OCI-LY1 (cell line): ENCODE data around the gene ZNF654.

Experiments used
- H2AFZ ChIP-seq: fragments of 200-600 bp; sonication (generic), shearing (Covaris generic); 2 replicates; pipeline ENCODE4 v1.6.0; 2014; ENCODE audit warnings: antibody characterized with exemption, mild to moderate bottlenecking, low read length
- H3F3A ChIP-seq: fragments of 200-600 bp; sonication (generic), shearing (Covaris generic); 2 replicates; pipeline ENCODE4 v1.6.0; 2014; ENCODE audit warnings: mild to moderate bottlenecking, antibody characterized with exemption, low read length, moderate library complexity; ENCODE audit not compliant: insufficient read depth
- H3K27ac ChIP-seq: fragments of 200-600 bp; sonication (generic); 2 replicates; pipeline ENCODE4 v1.5.1; 2014; ENCODE audit warnings: low read length, mixed run types, mild to moderate bottlenecking, low read depth; ENCODE audit not compliant: poor library complexity, severe bottlenecking
- H3K27me3 ChIP-seq: fragments of 200-600 bp; sonication (generic); 2 replicates; pipeline ENCODE4 v1.6.0; 2014; ENCODE audit warnings: antibody characterized with exemption, mild to moderate bottlenecking, low read length, moderate library complexity; ENCODE audit not compliant: insufficient read depth
- H3K36me3 ChIP-seq: fragments of 200-600 bp; sonication (generic); 2 replicates; pipeline ENCODE4 v1.6.1; 2014; ENCODE audit warnings: mild to moderate bottlenecking, antibody characterized with exemption, low read length, moderate library complexity, mixed read lengths; ENCODE audit not compliant: insufficient read depth
- H3K4me1 ChIP-seq: fragments of 200-600 bp; sonication (generic); 2 replicates; pipeline ENCODE4 v1.5.1; 2014; ENCODE audit warnings: mild to moderate bottlenecking, low read length, moderate library complexity; ENCODE audit not compliant: insufficient read depth, severe bottlenecking
- H3K4me2 ChIP-seq: fragments of 200-600 bp; sonication (generic), shearing (Covaris generic); 2 replicates; pipeline ENCODE4 v1.6.1; 2014; ENCODE audit warnings: low read length
- H3K4me3 ChIP-seq: fragments of 200-600 bp; sonication (generic); 2 replicates; pipeline ENCODE4 v1.5.1; 2014; ENCODE audit warnings: low read length, low read depth, mild to moderate bottlenecking, mixed read lengths; ENCODE audit not compliant: poor library complexity, severe bottlenecking
- H3K79me2 ChIP-seq: fragments of 200-600 bp; shearing (Covaris generic); 2 replicates; pipeline ENCODE4 v1.6.1; 2016; ENCODE audit warnings: mixed run types, low read length, mixed read lengths; ENCODE audit not compliant: insufficient read depth
- H3K9ac ChIP-seq: fragments of 200-600 bp; sonication (generic), shearing (Covaris generic); 2 replicates; pipeline ENCODE4 v1.6.1; 2014; ENCODE audit warnings: mild to moderate bottlenecking, low read length, mixed read lengths
- H3K9me2 ChIP-seq: fragments of 200-600 bp; sonication (generic), shearing (Covaris generic); 2 replicates; pipeline ENCODE4 v1.6.1; 2014; ENCODE audit warnings: low read depth, mild to moderate bottlenecking, low read length, mixed read lengths
- H3K9me3 ChIP-seq: fragments of 200-600 bp; shearing (Covaris generic); 2 replicates; pipeline ENCODE4 v1.6.1; 2014; ENCODE audit warnings: low read length, mixed read lengths
- H4K20me1 ChIP-seq: fragments of 200-600 bp; sonication (generic), shearing (Covaris generic); 2 replicates; pipeline ENCODE4 v1.6.0; 2016; ENCODE audit warnings: mild to moderate bottlenecking, low read length; ENCODE audit not compliant: insufficient read depth
- EZH2 ChIP-seq: fragments of 200-600 bp; sonication (generic), shearing (Covaris generic); IDR thresholded peaks from 2 replicates; pipeline ENCODE4 v1.8.0; 2017; ENCODE audit warnings: borderline replicate concordance, mixed run types, mild to moderate bottlenecking, antibody characterized with exemption, low read length, moderate library complexity, mixed read lengths
- TF ChIP-seq, protein P1 (sequence below): fragments of 200-600 bp; sonication (generic), shearing (Covaris generic); IDR thresholded peaks from 2 replicates; pipeline ENCODE4 v1.5.1; 2017; ENCODE audit warnings: mild to moderate bottlenecking, antibody characterized with exemption, low read length, moderate library complexity, mixed read lengths

ZNF654 gene

DNA sequence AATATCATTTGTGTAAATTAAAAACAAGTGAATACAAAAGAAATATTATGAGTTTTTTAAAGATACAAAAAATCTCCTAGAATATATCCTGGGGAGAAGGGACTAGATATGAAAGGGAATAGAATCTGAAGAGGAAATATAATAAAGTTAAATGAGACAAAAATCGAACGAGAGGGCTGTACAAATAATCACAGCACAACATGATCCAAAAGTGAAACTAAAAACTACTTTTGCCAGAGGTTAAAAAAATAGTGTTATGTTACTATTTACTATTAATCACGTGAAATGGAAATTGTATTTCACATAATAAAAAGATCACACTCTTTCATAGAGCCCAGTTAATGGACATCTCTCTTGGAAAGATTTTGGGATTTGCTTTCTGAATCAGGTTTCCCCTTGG, 28.8 kb upstream of the ZNF654 start:
- Histone ChIP-seq H3K4me3 (no peak overlapping the region), H3K79me2 (no peaks in the 10 kb centered on the region), H3K9me3 (no peaks in the 10 kb centered on the region), H3K9ac (no peak overlapping the region), H3F3A (no peaks in the 10 kb centered on the region), H2AFZ (peak overlapping the region; percentile 90; the same call in 1 of the 2 replicates), H3K4me2 (no peak overlapping the region), H4K20me1 (no peaks in the 10 kb centered on the region), H3K36me3 (no peaks in the 10 kb centered on the region), H3K4me1 (peaks cover 14% of the 10 kb centered on the region), H3K27ac (no peak overlapping the region), H3K27me3 (no peaks in the 10 kb centered on the region), H3K9me2 (no peaks in the 10 kb centered on the region)
- TF ChIP-seq, protein P1, sequence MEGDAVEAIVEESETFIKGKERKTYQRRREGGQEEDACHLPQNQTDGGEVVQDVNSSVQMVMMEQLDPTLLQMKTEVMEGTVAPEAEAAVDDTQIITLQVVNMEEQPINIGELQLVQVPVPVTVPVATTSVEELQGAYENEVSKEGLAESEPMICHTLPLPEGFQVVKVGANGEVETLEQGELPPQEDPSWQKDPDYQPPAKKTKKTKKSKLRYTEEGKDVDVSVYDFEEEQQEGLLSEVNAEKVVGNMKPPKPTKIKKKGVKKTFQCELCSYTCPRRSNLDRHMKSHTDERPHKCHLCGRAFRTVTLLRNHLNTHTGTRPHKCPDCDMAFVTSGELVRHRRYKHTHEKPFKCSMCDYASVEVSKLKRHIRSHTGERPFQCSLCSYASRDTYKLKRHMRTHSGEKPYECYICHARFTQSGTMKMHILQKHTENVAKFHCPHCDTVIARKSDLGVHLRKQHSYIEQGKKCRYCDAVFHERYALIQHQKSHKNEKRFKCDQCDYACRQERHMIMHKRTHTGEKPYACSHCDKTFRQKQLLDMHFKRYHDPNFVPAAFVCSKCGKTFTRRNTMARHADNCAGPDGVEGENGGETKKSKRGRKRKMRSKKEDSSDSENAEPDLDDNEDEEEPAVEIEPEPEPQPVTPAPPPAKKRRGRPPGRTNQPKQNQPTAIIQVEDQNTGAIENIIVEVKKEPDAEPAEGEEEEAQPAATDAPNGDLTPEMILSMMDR = no peak
- no peak for TF ChIP-seq EZH2

DNA sequence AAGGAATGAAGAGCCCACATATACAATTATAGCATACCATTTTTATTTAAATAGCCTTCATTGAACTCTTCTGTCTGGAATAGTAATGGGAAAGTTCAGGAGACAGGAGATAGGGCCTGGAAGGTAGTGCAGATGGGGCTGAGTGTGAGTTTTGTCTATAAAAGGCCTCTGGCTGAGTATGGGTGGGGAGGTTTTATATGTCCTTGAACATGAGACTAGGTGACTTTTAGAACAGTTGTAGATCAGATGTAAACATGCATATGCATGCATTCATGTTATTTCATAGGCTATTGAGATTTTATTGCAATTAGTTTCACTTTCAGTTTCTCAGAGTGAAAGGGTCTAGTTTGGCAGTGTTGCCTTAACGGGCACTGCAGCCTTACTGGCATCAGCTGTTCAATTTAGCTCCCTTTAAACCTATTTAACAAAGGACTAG, 27.4 kb upstream of the ZNF654 start:
- Histone ChIP-seq H3K4me3 (peak overlapping the region; percentile 52), H3K27me3 (no peaks in the 10 kb centered on the region), H3K9me3 (no peaks in the 10 kb centered on the region), H3F3A (no peaks in the 10 kb centered on the region), H2AFZ (peak overlapping the region; percentile 99), H3K79me2 (no peaks in the 10 kb centered on the region), H3K36me3 (no peaks in the 10 kb centered on the region), H3K4me2 (peak overlapping the region; percentile 85), H3K9me2 (no peaks in the 10 kb centered on the region), H3K27ac (no peak overlapping the region), H4K20me1 (no peaks in the 10 kb centered on the region), H3K9ac (peak overlapping the region; percentile 49), H3K4me1 (peaks cover 14% of the 10 kb centered on the region)
- TF ChIP-seq EZH2 = no peak
- TF ChIP-seq, protein P1 = no peak

DNA sequence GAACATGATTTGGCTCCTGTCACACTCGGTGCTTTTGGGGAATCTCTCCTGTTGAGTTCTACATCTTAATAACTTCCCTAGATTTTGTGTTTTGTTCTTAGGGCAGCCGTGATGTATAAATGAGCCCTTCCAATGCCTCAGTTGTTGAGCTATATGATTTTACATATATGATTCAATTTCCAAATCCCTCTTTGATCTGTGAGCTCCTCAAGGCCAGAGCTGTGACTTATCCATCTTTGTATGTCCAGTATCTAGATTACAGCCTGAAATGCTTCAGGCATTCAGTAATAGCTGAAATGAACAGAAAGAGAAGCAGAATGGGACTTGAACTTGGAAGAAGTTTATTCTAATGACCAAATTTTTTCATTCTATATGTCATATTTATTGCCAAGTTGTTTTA, 26.8 kb upstream of the ZNF654 start:
- Histone ChIP-seq H3K4me3 (peak overlapping the region; percentile 52), H4K20me1 (no peaks in the 10 kb centered on the region), H3K36me3 (no peaks in the 10 kb centered on the region), H3K9ac (peak overlapping the region; percentile 49), H3K9me3 (no peaks in the 10 kb centered on the region), H3K9me2 (no peaks in the 10 kb centered on the region), H3K27me3 (no peaks in the 10 kb centered on the region), H3K79me2 (no peaks in the 10 kb centered on the region), H3K27ac (no peak overlapping the region), H3K4me1 (peaks cover 14% of the 10 kb centered on the region), H3K4me2 (peak overlapping the region; percentile 85), H3F3A (no peaks in the 10 kb centered on the region), H2AFZ (peak overlapping the region; percentile 99)
- TF ChIP-seq, protein P1 = no peak
- no peak for TF ChIP-seq EZH2
